Sigmoid colon (tissue), 7 donors: ENCODE data around the gene MIB2. TPM values are rescaled to one million over a fixed set of nuclear protein-coding genes. Genes with fewer than 3 reads are reported as not detected.

Experiments
- DNase-seq: peaks from one replicate; pipeline ENCODE4 v3.0.0-alpha.2; 2019
- H3K27ac ChIP-seq, 4 donors: fragments of 200-600 bp; sonication (generic); one replicate each; pipeline ENCODE4 v1.5.1; 2016 to 2019; ENCODE audit warnings: mild to moderate bottlenecking in 1 of 4
- H3K27me3 ChIP-seq, 3 donors: fragments of 200-600 bp; sonication (generic); one replicate each; pipeline ENCODE4 v1.5.1; 2019; ENCODE audit warnings: mild to moderate bottlenecking in 1 of 3
- H3K36me3 ChIP-seq, 4 donors: fragments of 200-600 bp; sonication (generic); one replicate each; pipeline ENCODE4 v1.5.1; 2016 to 2019
- H3K4me1 ChIP-seq, 4 donors: fragments of 200-600 bp; sonication (generic); one replicate each; pipeline ENCODE4 v1.5.1; 2017 to 2019
- H3K4me3 ChIP-seq, 4 donors: fragments of 200-600 bp; sonication (generic); one replicate each; pipeline ENCODE4 v1.5.1; 2017 to 2019; ENCODE audit warnings: mild to moderate bottlenecking in 2 of 4, moderate library complexity in 1 of 4
- H3K9me3 ChIP-seq, 4 donors: fragments of 200-600 bp in 3 of 4; sonication (generic) in 3 of 4; one replicate each; pipeline versions ENCODE4 v1.5.1 to v1.6.1; 2013 to 2019
- EP300 ChIP-seq, 4 donors: sonication (generic); formaldehyde crosslinking; IDR thresholded peaks; one replicate each; pipeline ENCODE4 v1.6.1; 2017; ENCODE audit warnings: antibody characterized with exemption in 4 of 4
- POLR2A ChIP-seq, 2 donors: fragments of 450-650 bp; IDR thresholded peaks; one replicate each; pipeline ENCODE4 v1.6.1; 2016; ENCODE audit warnings: antibody characterized with exemption in 2 of 2, mild to moderate bottlenecking in 2 of 2, moderate library complexity in 2 of 2
- POLR2AphosphoS5 ChIP-seq, 4 donors: sonication (generic); formaldehyde crosslinking; IDR thresholded peaks; one replicate each; pipeline ENCODE4 v1.6.1; 2017; ENCODE audit warnings: antibody characterized with exemption in 4 of 4
- WGBS, 2 donors: extraction: QIAGEN DNeasy Blood & Tissue Kit; methylation state at CpG; one replicate each; pipeline ENCODE4 v1.1.7; 2013; 5-methylcytosine and 5-hydroxymethylcytosine counted together
- intact Hi-C: fragments of 100-400 bp; cut with DNase I; formaldehyde crosslinking; loops from one replicate; pipeline ENCODE4 v1.15.1; 2023
- polyA plus RNA-seq, 3 donors: library from polyadenylated mRNA; stranded (reverse); fragments of 200-250 nt; gene quantifications; one replicate each; pipeline ENCODE4 v1.2.3, GENCODE V29; 2013
- total RNA-seq, 4 donors: library from RNA; depleted of rRNA; stranded (reverse); fragments of >200 nt; gene quantifications; one replicate each; pipeline ENCODE4 v1.1.0, GENCODE V29; 2016
- TF ChIP-seq, protein P1 (sequence below), 4 experiments: fragments of 450-650 bp in 3 of 4; fragments of 200-600 bp in 1 of 4; IDR thresholded peaks; one replicate each; pipeline ENCODE4 v1.5.1; 2016 to 2019; ENCODE audit warnings: antibody characterized with exemption in 4 of 4, mild to moderate bottlenecking in 3 of 4, moderate library complexity in 2 of 4
- donor health status: healthy with polysubstance abuse.
- donor health status: Bipolar disorder and iron deficiency.
- donor health status: healthy.

MIB2 gene
- total and polyA plus RNA-seq, 7 donors: 24.6 to 95.3 (median 37.1) TPM

DNA sequence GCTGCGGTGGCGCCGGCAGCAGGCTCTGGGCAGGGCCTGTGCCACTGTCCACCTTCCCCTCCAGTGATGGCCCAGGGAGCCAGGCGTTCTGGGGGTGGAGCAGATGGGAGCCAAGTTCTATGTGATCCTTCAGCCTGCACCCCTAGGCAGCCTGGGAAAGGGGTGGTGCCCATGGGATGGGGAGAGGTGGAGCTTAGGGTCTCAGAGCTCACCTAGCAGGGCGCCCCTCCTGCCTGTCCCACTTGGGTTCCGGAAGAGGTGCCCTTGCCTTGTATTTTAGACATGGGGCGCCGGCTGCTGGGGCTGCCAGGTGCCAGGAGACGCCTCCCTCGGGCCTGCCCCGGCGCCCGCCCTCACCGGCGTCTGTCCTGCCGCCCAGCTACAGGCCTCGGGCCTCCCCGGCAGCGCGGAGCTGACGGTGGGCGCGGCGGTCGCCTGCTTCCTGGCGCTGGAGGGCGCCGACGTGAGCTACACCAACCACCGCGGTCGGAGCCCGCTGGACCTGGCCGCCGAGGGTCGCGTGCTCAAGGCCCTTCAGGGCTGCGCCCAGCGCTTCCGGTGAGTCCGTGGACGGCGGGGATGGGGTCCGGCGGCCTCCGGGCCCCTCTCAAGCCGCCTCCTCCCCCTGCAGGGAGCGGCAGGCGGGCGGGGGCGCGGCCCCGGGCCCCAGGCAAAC lies 13.6 kb downstream of the MIB2 start:
- peaks cover 0 to 42% (median 10%) of the 10 kb centered on the region in 4 donors for H3K36me3 ChIP-seq

DNA sequence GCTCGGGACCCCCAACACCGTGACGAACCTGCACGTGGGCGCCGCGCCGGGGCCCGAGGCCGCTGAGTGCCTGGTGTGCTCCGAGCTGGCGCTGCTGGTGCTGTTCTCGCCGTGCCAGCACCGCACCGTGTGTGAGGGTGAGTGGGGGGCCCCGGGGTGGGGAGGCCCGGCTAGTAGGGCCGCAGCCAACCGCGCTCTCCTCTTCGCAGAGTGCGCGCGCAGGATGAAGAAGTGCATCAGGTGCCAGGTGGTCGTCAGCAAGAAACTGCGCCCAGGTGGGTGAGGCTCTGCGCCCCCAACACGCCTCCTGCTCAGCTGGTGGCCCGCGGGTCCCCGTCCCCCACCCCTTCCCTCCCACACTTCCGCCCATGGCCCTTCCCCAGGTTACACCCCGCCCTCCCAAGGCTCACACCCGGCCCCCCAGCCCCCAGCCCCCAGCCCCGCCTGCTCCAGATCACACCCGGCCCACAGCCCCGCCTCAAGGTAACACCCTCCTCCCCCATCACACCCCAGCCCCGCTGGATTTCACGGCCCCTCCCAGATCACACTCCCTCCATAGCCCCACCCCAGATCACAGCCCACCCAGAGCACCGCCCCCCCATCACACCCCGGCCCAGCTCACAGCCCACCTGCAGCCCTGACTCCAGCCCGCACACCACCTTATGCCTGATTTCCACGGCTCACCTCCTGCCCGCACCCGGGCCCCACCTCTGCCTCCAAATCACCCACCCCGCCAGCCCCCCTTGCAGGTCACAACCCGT lies 14.3 kb downstream of the MIB2 start:
- Histone ChIP-seq H3K9me3 (no peaks in the 10 kb centered on the region), H3K27me3 (peaks cover 17 to 40% (median 36%) of the 10 kb centered on the region in 3 donors), H3K4me1 (peaks cover 0 to 25% (median 20%) of the 10 kb centered on the region in 4 donors), H3K36me3 (peaks cover 0 to 34% (median 10%) of the 10 kb centered on the region in 4 donors), H3K27ac (peak overlapping the region in 1 of 4 donors; percentile 78), H3K4me3 (no peak overlapping the region)
- peak; percentile 71 for DNase-seq
- intact Hi-C loops: no loop called here
- 42 to 73% methylated on average over 48 of the region's 48 CpGs for WGBS, 2 donors
- TF ChIP-seq EP300 (IDR thresholded peaks at IDR 0.05) (no peak), POLR2A (IDR thresholded peaks at IDR 0.05) (no peak), POLR2AphosphoS5 (IDR thresholded peaks at IDR 0.05) (no peak)
- TF ChIP-seq, protein P1, sequence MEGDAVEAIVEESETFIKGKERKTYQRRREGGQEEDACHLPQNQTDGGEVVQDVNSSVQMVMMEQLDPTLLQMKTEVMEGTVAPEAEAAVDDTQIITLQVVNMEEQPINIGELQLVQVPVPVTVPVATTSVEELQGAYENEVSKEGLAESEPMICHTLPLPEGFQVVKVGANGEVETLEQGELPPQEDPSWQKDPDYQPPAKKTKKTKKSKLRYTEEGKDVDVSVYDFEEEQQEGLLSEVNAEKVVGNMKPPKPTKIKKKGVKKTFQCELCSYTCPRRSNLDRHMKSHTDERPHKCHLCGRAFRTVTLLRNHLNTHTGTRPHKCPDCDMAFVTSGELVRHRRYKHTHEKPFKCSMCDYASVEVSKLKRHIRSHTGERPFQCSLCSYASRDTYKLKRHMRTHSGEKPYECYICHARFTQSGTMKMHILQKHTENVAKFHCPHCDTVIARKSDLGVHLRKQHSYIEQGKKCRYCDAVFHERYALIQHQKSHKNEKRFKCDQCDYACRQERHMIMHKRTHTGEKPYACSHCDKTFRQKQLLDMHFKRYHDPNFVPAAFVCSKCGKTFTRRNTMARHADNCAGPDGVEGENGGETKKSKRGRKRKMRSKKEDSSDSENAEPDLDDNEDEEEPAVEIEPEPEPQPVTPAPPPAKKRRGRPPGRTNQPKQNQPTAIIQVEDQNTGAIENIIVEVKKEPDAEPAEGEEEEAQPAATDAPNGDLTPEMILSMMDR (IDR thresholded peaks at IDR 0.05): no peak

More for the DNA sequence above, 13.6 kb downstream of the MIB2 start:
- peaks cover 0 to 25% (median 20%) of the 10 kb centered on the region in 4 donors for H3K4me1 ChIP-seq
- H3K4me3 ChIP-seq: no peak overlapping the region
- intact Hi-C loops: no loop called here
- H3K9me3 ChIP-seq: no peaks in the 10 kb centered on the region
- peak; percentile 60 for DNase-seq
- WGBS, 2 donors: 51 to 85% methylated on average over 53 of the region's 53 CpGs
- peaks cover 17 to 40% (median 36%) of the 10 kb centered on the region in 3 donors for H3K27me3 ChIP-seq
- TF ChIP-seq POLR2A (IDR thresholded peaks at IDR 0.05): no peak
- no peak for TF ChIP-seq POLR2AphosphoS5 (IDR thresholded peaks at IDR 0.05)
- TF ChIP-seq, protein P1 (IDR thresholded peaks at IDR 0.05): no peak
- no peak for TF ChIP-seq EP300 (IDR thresholded peaks at IDR 0.05)
- H3K27ac ChIP-seq: no peak overlapping the region

DNA sequence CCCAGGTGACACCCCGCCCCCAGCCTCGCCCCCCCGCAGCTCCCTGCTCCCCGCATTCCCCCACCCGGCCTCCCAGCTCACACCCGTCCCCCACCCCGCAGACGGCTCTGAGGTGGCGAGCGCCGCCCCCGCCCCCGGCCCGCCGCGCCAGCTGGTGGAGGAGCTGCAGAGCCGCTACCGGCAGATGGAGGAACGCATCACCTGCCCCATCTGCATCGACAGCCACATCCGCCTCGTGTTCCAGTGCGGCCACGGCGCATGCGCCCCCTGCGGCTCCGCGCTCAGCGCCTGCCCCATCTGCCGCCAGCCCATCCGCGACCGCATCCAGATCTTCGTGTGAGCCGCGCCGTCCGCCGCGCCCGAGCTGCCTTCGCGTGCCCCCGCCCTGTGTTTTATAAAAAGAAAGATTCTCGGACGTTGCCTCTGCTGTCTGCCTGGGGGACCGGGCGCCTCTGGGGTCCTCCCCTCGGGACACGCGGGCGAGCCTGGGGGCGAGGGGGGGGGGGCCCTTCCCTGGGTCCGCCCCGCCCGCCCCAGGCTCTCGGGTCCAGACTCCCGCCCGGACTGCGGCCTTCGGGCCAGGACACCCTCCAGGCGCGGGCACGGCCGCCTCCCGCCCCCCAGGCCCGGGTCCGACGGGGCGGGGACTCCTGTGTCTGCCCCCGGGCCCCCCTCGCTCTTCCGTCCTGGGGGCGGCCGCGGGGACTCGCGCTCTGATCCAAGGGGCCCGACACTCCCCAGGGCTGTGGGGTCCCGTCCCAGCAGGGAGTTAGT lies 15.1 kb downstream of the MIB2 start:
- peak; percentile 89 for DNase-seq
- intact Hi-C loops: no loop called here
- Histone ChIP-seq H3K4me1 (peaks cover 0 to 25% (median 20%) of the 10 kb centered on the region in 4 donors), H3K9me3 (no peaks in the 10 kb centered on the region), H3K36me3 (peaks cover 0 to 29% (median 10%) of the 10 kb centered on the region in 4 donors), H3K27me3 (peaks cover 17 to 40% (median 36%) of the 10 kb centered on the region in 3 donors), H3K4me3 (peak overlapping the region in 3 of 4 donors; percentile 28 to 46 (median 36)), H3K27ac (peak overlapping the region; percentile 70 to 85 (median 74))
- WGBS, 2 donors: 6 to 10% methylated on average over 81 of the region's 81 CpGs
- TF ChIP-seq, protein P1 (IDR thresholded peaks at IDR 0.05): no peak
- TF ChIP-seq POLR2AphosphoS5 (IDR thresholded peaks at IDR 0.05) (peak in 3 of 4 donors; percentile 40 to 45 (median 40)), POLR2A (IDR thresholded peaks at IDR 0.05) (no peak), EP300 (IDR thresholded peaks at IDR 0.05) (no peak)

DNA sequence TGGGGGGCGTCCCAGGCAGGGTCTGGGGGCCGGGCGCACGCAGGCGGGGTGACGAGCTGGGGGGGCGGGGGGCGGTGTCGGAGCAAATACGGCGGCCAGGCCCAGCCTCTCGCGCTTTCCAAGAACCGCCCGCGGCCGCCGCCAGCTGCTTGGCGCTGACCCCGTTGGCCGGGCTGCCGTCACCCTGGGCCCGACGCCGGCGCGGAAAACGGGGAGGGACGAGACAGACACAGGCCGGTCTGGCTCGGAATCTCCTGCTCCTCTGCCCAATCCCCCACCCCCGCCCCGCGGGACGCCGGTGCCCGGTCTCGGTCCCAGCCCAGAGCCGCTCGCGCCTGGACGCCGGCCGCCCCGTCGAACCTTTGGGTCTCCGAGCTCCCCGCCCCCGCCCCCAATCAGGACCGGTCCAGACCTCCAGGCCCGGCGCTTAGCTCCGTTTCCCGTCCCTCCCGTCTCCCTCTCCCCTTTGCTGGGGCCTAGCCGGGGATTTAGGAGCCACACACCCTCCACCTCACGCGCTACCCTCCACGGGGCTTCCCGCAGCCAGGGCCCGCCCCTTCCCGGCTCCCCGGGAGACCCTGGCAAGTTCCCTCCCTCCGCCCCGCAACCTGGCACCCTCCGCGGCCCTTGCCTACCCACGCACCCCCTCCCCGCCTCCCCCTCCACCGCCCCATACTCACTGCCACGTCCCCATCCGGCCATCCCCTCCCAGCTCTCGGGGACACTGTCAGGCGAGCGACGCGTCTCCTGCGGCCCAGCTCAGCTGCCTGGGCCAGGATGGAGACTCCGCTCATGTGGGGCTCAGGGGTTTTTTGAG lies 15.9 kb downstream of the MIB2 start:
- H3K36me3 ChIP-seq: peaks cover 0 to 29% (median 10%) of the 10 kb centered on the region in 4 donors
- peak overlapping the region in 3 of 4 donors; percentile 28 to 46 (median 36) for H3K4me3 ChIP-seq
- peaks cover 17 to 40% (median 36%) of the 10 kb centered on the region in 3 donors for H3K27me3 ChIP-seq
- 8 to 9% methylated on average over 79 of the region's 79 CpGs for WGBS, 2 donors
- peaks cover 0 to 25% (median 20%) of the 10 kb centered on the region in 4 donors for H3K4me1 ChIP-seq
- DNase-seq: peak; percentile 89
- intact Hi-C loops: no loop called here
- H3K27ac ChIP-seq: peak overlapping the region; percentile 70 to 85 (median 74)
- TF ChIP-seq EP300 (IDR thresholded peaks at IDR 0.05) (no peak), POLR2AphosphoS5 (IDR thresholded peaks at IDR 0.05) (peak in 3 of 4 donors; percentile 19 to 49 (median 39))
- H3K9me3 ChIP-seq: no peaks in the 10 kb centered on the region
